ENCODE results near the gene TMCC2. TPM values are rescaled to one million over a fixed set of nuclear protein-coding genes. Genes with fewer than 3 reads are reported as not detected.

TMCC2 gene
- total RNA-seq, 1 donor from 2014 or later: 10.6 TPM

DNA sequence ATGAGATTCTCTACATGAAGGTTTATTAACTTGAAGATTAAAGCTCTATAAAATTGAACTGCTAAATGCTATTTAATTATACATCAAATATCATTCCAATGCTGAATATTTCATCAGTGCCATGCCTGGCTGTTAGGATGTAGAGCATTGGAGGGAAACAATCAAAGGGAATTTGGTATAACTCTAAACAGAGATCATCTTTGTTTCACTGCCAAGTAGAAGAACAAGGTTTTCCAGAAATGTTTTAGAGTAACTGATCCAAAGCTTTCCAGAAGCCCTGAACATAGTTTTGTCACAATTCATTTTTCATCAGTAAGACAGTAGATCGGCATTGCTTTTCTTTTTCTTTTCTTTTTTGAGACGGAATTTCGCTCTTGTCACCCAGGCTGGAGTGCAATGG, 10.3 kb upstream of the TMCC2 start:
- Mint-ChIP-seq H3K4me1 (ENCODE audit: low read depth, unreplicated experiment) (no peaks in the 10 kb centered on the region), H3K27me3 (ENCODE audit: low read depth, unreplicated experiment) (no peaks in the 10 kb centered on the region), H3K27ac (ENCODE audit: unreplicated experiment) (no peak overlapping the region), H3K4me3 (ENCODE audit: unreplicated experiment) (no peak overlapping the region), H3K36me3 (ENCODE audit: low read depth, unreplicated experiment) (no peaks in the 10 kb centered on the region), H3K9me3 (ENCODE audit: unreplicated experiment) (no peaks in the 10 kb centered on the region)
- no peaks in the 10 kb centered on the region for H3K9me3 ChIP-seq (ENCODE audit: insufficient read depth, low read depth, low read length)
- no peaks in the 10 kb centered on the region for H3K4me1 ChIP-seq (ENCODE audit: insufficient read depth, low read length)
- no peak for TF ChIP-seq EZH2 (IDR thresholded peaks at IDR 0.05; ENCODE audit: insufficient read depth, low read length)
- H3K27me3 ChIP-seq (ENCODE audit: insufficient read depth, low read length): no peaks in the 10 kb centered on the region
- no peak overlapping the region for H2AFZ ChIP-seq (ENCODE audit: low read depth, low read length)
- FAIRE-seq (no peak), DNase-seq (ENCODE audit: low read depth) (no peak)
- H3K36me3 ChIP-seq (ENCODE audit: insufficient read depth, low read length): no peaks in the 10 kb centered on the region
- no peak overlapping the region for H3K4me2 ChIP-seq (ENCODE audit: low read length)
- H3K27ac ChIP-seq (ENCODE audit: low read depth, low read length): no peak overlapping the region
- H3K9ac ChIP-seq (ENCODE audit: low read length): no peak overlapping the region
- H4K20me1 ChIP-seq (ENCODE audit: insufficient read depth, low read length): no peaks in the 10 kb centered on the region
- no peaks in the 10 kb centered on the region for H3K79me2 ChIP-seq (ENCODE audit: insufficient read depth, low read length)
- no peak overlapping the region for H3K4me3 ChIP-seq (ENCODE audit: insufficient read depth, low read depth, low read length)

DNA sequence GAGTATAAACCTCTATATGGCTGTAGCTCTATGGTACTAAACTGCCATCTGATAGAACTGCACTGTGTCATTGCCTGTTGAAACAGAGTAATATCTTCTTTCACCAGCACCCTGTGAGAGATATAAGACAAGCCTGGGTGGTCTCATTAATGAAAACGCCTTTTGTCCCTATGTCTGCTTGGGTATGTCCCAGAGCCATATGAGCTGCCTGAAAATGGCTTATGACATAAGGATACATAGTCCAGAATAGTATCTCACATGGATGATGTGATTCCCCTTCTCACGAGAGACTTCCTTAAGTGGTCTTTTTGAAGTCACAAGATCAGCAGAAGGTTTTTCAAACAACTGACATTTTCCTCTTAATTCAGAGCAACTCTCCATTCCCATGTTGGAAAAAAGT, 7.3 kb upstream of the TMCC2 start:
- no peak overlapping the region for H2AFZ ChIP-seq (ENCODE audit: low read depth, low read length)
- no peak for TF ChIP-seq EZH2 (IDR thresholded peaks at IDR 0.05; ENCODE audit: insufficient read depth, low read length)
- TF ChIP-seq, protein P1, sequence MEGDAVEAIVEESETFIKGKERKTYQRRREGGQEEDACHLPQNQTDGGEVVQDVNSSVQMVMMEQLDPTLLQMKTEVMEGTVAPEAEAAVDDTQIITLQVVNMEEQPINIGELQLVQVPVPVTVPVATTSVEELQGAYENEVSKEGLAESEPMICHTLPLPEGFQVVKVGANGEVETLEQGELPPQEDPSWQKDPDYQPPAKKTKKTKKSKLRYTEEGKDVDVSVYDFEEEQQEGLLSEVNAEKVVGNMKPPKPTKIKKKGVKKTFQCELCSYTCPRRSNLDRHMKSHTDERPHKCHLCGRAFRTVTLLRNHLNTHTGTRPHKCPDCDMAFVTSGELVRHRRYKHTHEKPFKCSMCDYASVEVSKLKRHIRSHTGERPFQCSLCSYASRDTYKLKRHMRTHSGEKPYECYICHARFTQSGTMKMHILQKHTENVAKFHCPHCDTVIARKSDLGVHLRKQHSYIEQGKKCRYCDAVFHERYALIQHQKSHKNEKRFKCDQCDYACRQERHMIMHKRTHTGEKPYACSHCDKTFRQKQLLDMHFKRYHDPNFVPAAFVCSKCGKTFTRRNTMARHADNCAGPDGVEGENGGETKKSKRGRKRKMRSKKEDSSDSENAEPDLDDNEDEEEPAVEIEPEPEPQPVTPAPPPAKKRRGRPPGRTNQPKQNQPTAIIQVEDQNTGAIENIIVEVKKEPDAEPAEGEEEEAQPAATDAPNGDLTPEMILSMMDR (IDR thresholded peaks at IDR 0.05; ENCODE audit: insufficient read depth, low read depth, low read length): no peak
- H3K4me3 ChIP-seq (ENCODE audit: insufficient read depth, low read depth, low read length): no peak overlapping the region
- Mint-ChIP-seq H3K36me3 (ENCODE audit: low read depth, unreplicated experiment) (no peaks in the 10 kb centered on the region), H3K9me3 (ENCODE audit: unreplicated experiment) (no peaks in the 10 kb centered on the region), H3K4me1 (ENCODE audit: low read depth, unreplicated experiment) (no peaks in the 10 kb centered on the region), H3K27ac (ENCODE audit: unreplicated experiment) (no peak overlapping the region), H3K4me3 (ENCODE audit: unreplicated experiment) (no peak overlapping the region), H3K27me3 (ENCODE audit: low read depth, unreplicated experiment) (no peaks in the 10 kb centered on the region)
- DNase-seq (ENCODE audit: low read depth) (no peak), FAIRE-seq (no peak)
- H3K9ac ChIP-seq (ENCODE audit: low read length): no peak overlapping the region
- no peaks in the 10 kb centered on the region for H3K79me2 ChIP-seq (ENCODE audit: insufficient read depth, low read length)
- H3K4me1 ChIP-seq (ENCODE audit: insufficient read depth, low read length): no peaks in the 10 kb centered on the region
- H3K4me2 ChIP-seq (ENCODE audit: low read length): no peak overlapping the region
- no peaks in the 10 kb centered on the region for H3K9me3 ChIP-seq (ENCODE audit: insufficient read depth, low read depth, low read length)
- H4K20me1 ChIP-seq (ENCODE audit: insufficient read depth, low read length): no peaks in the 10 kb centered on the region
- H3K27me3 ChIP-seq (ENCODE audit: insufficient read depth, low read length): peaks cover 7% of the 10 kb centered on the region
- no peaks in the 10 kb centered on the region for H3K36me3 ChIP-seq (ENCODE audit: insufficient read depth, low read length)
- no peak overlapping the region for H3K27ac ChIP-seq (ENCODE audit: low read depth, low read length)

DNA sequence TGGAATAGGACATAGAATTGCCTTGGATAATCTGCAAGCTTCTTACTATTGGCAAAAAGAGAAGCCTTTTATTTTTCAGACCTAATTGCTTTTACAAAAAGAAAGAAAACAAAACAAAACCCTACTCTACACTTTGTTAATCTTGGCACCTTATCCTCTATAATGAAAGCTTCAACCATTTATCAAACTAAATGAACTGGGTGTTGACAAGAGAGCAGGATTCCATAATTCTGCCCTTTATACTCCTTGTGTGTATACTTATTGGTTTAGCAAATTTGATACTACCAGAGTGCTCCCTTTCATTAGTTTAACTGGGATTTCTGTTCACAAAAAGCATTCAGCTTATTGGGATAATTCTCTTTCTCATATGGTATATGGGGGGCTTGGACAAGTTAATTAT, 3.0 kb upstream of the TMCC2 start:
- no peaks in the 10 kb centered on the region for H3K79me2 ChIP-seq (ENCODE audit: insufficient read depth, low read length)
- Mint-ChIP-seq H3K36me3 (ENCODE audit: low read depth, unreplicated experiment) (no peaks in the 10 kb centered on the region), H3K27me3 (ENCODE audit: low read depth, unreplicated experiment) (no peaks in the 10 kb centered on the region), H3K4me1 (ENCODE audit: low read depth, unreplicated experiment) (peaks cover 19% of the 10 kb centered on the region), H3K9me3 (ENCODE audit: unreplicated experiment) (no peaks in the 10 kb centered on the region), H3K27ac (ENCODE audit: unreplicated experiment) (no peak overlapping the region), H3K4me3 (ENCODE audit: unreplicated experiment) (no peak overlapping the region)
- no peak for FAIRE-seq
- no peak overlapping the region for H2AFZ ChIP-seq (ENCODE audit: low read depth, low read length)
- DNase-seq (ENCODE audit: low read depth): no peak
- no peak for TF ChIP-seq EZH2 (IDR thresholded peaks at IDR 0.05; ENCODE audit: insufficient read depth, low read length)
- TF ChIP-seq, protein P1 (IDR thresholded peaks at IDR 0.05; ENCODE audit: insufficient read depth, low read depth, low read length): no peak
- H3K4me2 ChIP-seq (ENCODE audit: low read length): no peak overlapping the region
- H3K4me3 ChIP-seq (ENCODE audit: insufficient read depth, low read depth, low read length): no peak overlapping the region
- H4K20me1 ChIP-seq (ENCODE audit: insufficient read depth, low read length): peaks cover 3% of the 10 kb centered on the region
- peaks cover 7% of the 10 kb centered on the region for H3K27me3 ChIP-seq (ENCODE audit: insufficient read depth, low read length)
- H3K36me3 ChIP-seq (ENCODE audit: insufficient read depth, low read length): no peaks in the 10 kb centered on the region
- H3K9me3 ChIP-seq (ENCODE audit: insufficient read depth, low read depth, low read length): no peaks in the 10 kb centered on the region
- no peak overlapping the region for H3K27ac ChIP-seq (ENCODE audit: low read depth, low read length)
- peaks cover 23% of the 10 kb centered on the region for H3K4me1 ChIP-seq (ENCODE audit: insufficient read depth, low read length)
- no peak overlapping the region for H3K9ac ChIP-seq (ENCODE audit: low read length)

Data from astrocyte (in vitro differentiated cells and primary cell).